Adrenal gland (tissue), 12 donors: Measurements from ENCODE around the gene ANKMY1. TPM values are rescaled to one million over a fixed set of nuclear protein-coding genes. Genes with fewer than 3 reads are reported as not detected.

Experiments used
- DNase-seq, 7 donors: peaks; one replicate each; pipeline ENCODE4 v3.0.0-alpha.2; 2019 to 2020
- H3K27ac ChIP-seq, 5 donors: fragments of 200-600 bp; sonication (generic) in 4 of 5; 1 replicate in 3 of 5; 2 replicates in 2 of 5; pipeline versions ENCODE4 v1.5.1 to v1.8.0; 2016 to 2020; ENCODE audit warnings: mild to moderate bottlenecking in 1 of 5
- H3K27me3 ChIP-seq: fragments of 200-600 bp; 2 replicates; pipeline ENCODE4 v1.8.0; 2021
- H3K36me3 ChIP-seq, 2 donors: fragments of 200-600 bp; replicated peaks in 1 of 2; 1 replicate in 1 of 2; 2 replicates in 1 of 2; pipeline versions ENCODE4 v1.5.1 to v1.8.0; 2018 to 2022
- H3K4me1 ChIP-seq, 2 donors: fragments of 200-600 bp; replicated peaks in 1 of 2; 1 replicate in 1 of 2; 2 replicates in 1 of 2; pipeline versions ENCODE4 v1.5.1 to v1.8.0; 2018 to 2021
- H3K4me3 ChIP-seq, 4 donors: fragments of 200-600 bp; sonication (generic) in 3 of 4; one replicate each; pipeline ENCODE4 v1.5.1; 2016 to 2018
- H3K9me3 ChIP-seq, 3 donors: fragments of 200-600 bp; sonication (generic) in 1 of 3; replicated peaks in 1 of 3; 1 replicate in 2 of 3; 2 replicates in 1 of 3; pipeline versions ENCODE4 v1.5.1 to v1.8.0; 2016 to 2021
- POLR2A ChIP-seq, 2 donors: fragments of 450-650 bp; IDR thresholded peaks; one replicate each; pipeline ENCODE4 v1.6.1; 2017; ENCODE audit warnings: antibody characterized with exemption in 2 of 2, mild to moderate bottlenecking in 2 of 2, moderate library complexity in 1 of 2
- WGBS, 4 donors: extraction: QIAGEN DNeasy Blood & Tissue Kit in 2 of 4; methylation state at CpG; one replicate each; pipeline versions ENCODE4 v1.1.5 to v1.1.7; 2013 to 2017; 5-methylcytosine and 5-hydroxymethylcytosine counted together
- intact Hi-C, 2 donors: fragments of 100-400 bp; cut with DNase I; formaldehyde crosslinking; loops; one replicate each; pipeline versions ENCODE4 v1.14.1 to v1.15.0; 2022 to 2023
- polyA plus RNA-seq, 3 donors: library from polyadenylated mRNA; stranded (reverse); fragments of 200-250 nt in 2 of 3; fragments of 350-450 nt in 1 of 3; fragmentation: Illumina TruSeq in 1 of 3; extraction: RNeasy Lipid Tissue Mini Kit (QIAGEN cat#74804) in 1 of 3; gene quantifications; one replicate each; pipeline ENCODE4 v1.2.3, GENCODE V29; 2013 to 2014
- total RNA-seq, 9 donors: library from RNA; depleted of rRNA in 4 of 9; stranded (reverse); fragments of >200 nt in 4 of 9; fragments of 120-200 nt in 1 of 9; fragmentation: NEBNext Ultra II Directional in 1 of 9; extraction: Animal tissue kit (Norgen Biotek cat#: 25700) in 1 of 9; gene quantifications; one replicate each; pipeline versions ENCODE4 v1.1.0 to v1.2.4, GENCODE V29; 2013 to 2023
- TF ChIP-seq, protein P1 (sequence below), 6 experiments: fragments of 450-650 bp in 4 of 6; fragments of 200-600 bp in 2 of 6; sonication (generic) in 1 of 6; IDR thresholded peaks; 1 replicate in 5 of 6; 2 replicates in 1 of 6; pipeline versions ENCODE4 v1.5.1 to v1.8.0; 2016 to 2021; ENCODE audit warnings: antibody characterized with exemption in 6 of 6, mild to moderate bottlenecking in 2 of 6, moderate library complexity in 1 of 6
- donor health status: healthy with polysubstance abuse.
- donor health status: Bipolar disorder and iron deficiency.
- donor health status: DM: yes; HTN: yes; CAD: no.
- donor health status: DM: no; HTN: no; CAD: no.
- donor health status: DM: no; HTN: no; CAD: no.
- donor health status: DM: yes; HTN: yes; CAD: no.

Gene ANKMY1
- total and polyA plus RNA-seq, 12 donors: 7.2 to 31.7 (median 12.0) TPM

DNA sequence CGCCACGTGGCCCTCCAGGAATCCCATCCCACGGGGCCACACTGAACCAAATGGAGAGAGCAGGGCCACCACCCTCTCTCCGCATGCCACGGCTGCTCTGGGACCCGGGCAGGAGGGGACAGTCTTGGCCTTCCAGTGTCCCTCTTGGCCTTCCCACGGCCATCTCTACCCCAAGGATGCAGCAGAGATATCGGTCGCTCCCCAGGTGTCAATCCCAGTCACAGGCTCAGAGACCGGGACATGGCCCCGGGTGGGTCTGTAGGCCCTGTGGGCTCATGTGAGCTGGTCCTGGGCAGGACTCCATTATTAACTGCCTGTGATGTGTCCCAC, 44.0 kb upstream of the ANKMY1 start:
- peak in 2 of 7 donors; percentile 5 to 8 for DNase-seq
- Histone ChIP-seq H3K27ac (no peak overlapping the region), H3K4me1 (no peaks in the 10 kb centered on the region), H3K36me3 (peaks cover 0 to 18% of the 10 kb centered on the region in 2 donors), H3K4me3 (no peak overlapping the region), H3K9me3 (no peaks in the 10 kb centered on the region), H3K27me3 (no peaks in the 10 kb centered on the region)
- intact Hi-C loops: no loop called here
- no peak for TF ChIP-seq POLR2A (IDR thresholded peaks at IDR 0.05)
- TF ChIP-seq, protein P1, sequence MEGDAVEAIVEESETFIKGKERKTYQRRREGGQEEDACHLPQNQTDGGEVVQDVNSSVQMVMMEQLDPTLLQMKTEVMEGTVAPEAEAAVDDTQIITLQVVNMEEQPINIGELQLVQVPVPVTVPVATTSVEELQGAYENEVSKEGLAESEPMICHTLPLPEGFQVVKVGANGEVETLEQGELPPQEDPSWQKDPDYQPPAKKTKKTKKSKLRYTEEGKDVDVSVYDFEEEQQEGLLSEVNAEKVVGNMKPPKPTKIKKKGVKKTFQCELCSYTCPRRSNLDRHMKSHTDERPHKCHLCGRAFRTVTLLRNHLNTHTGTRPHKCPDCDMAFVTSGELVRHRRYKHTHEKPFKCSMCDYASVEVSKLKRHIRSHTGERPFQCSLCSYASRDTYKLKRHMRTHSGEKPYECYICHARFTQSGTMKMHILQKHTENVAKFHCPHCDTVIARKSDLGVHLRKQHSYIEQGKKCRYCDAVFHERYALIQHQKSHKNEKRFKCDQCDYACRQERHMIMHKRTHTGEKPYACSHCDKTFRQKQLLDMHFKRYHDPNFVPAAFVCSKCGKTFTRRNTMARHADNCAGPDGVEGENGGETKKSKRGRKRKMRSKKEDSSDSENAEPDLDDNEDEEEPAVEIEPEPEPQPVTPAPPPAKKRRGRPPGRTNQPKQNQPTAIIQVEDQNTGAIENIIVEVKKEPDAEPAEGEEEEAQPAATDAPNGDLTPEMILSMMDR (IDR thresholded peaks at IDR 0.05): no peak
- WGBS, 4 donors: 88 to 93% (median 91%) methylated on average over 6 to 11 of the region's 11 CpGs

DNA sequence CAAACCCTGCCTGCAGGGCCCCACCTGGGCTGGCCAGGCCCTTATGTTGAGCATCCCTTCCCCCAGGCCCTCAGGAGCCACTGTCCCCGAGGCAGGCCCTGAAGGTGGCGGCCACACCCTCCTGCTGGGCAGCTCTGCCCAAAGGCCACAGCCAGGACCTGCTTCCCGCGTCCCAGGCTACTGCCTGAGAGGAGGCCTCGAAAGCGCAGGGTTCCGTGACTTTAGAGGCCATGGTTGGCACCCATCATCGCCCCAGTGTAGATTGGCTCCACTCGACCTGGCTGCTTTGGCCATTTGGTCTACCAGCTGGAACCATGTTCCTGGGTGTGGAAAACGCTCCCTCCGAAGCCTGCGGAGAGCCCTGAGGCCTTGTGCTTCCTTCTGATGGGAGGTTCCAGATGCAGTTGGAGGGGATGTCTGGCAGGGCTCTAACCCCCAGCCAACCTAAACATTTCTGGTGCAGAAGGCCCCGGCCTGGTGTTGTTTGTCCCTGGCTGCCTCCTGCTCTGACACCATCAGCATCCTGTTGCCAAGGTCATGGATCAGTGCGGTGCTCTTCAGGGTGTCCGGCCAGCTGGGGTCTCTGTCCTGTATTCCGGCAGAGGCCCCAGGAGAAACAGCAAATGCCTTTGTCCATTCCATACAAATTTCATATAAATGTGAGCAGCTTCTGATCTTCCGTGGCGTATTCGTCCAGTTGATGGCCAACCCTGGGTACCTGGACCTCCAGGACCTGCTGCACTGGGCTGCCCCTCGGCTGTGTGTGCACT, 43.5 kb upstream of the ANKMY1 start:
- DNase-seq: peak in 2 of 7 donors; percentile 3 to 10
- H3K27ac ChIP-seq: no peak overlapping the region
- no peak overlapping the region for H3K4me3 ChIP-seq
- H3K36me3 ChIP-seq: peaks cover 0 to 18% of the 10 kb centered on the region in 2 donors
- no peaks in the 10 kb centered on the region for H3K9me3 ChIP-seq
- H3K4me1 ChIP-seq: no peaks in the 10 kb centered on the region
- 77 to 83% (median 77%) methylated on average over 15 to 20 of the region's 20 CpGs for WGBS, 4 donors
- H3K27me3 ChIP-seq: no peaks in the 10 kb centered on the region
- intact Hi-C loops: no loop called here
- TF ChIP-seq POLR2A (IDR thresholded peaks at IDR 0.05): no peak
- TF ChIP-seq, protein P1 (IDR thresholded peaks at IDR 0.05): no peak

DNA sequence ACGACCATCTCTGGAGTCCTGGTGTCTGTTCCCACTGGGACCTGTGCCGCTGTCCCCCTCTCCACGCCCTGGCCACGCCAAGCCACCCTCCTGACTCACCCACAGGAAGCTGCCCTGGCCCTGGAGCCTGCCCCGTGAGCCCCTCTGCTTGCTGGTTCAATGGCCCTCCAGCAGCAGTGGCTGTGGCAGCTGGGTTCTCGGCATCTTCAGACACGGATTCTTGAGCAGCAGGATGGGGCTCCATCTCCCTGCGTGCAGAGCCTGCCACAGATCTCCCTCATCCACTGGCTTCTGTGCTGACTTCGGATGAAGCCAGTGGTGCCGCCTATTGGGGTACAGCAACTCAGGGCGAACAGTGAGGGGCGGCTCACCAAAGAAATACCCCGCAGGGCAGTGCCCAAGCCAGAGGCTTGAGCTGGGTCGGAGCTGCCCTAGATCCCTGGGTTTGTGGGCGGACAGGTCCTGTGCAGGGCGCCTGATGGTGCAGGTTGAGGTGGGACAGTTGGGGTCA, 42.7 kb upstream of the ANKMY1 start:
- intact Hi-C loops: no loop called here
- TF ChIP-seq, protein P1 (IDR thresholded peaks at IDR 0.05): no peak
- TF ChIP-seq POLR2A (IDR thresholded peaks at IDR 0.05): no peak
- H3K4me3 ChIP-seq: no peak overlapping the region
- DNase-seq: peak in 1 of 7 donors; percentile 11
- H3K27me3 ChIP-seq: no peaks in the 10 kb centered on the region
- WGBS, 4 donors: 94 to 100% (median 95%) methylated on average over 2 to 16 of the region's 16 CpGs
- H3K36me3 ChIP-seq: peaks cover 0 to 18% of the 10 kb centered on the region in 2 donors
- H3K27ac ChIP-seq: no peak overlapping the region
- H3K9me3 ChIP-seq: no peaks in the 10 kb centered on the region
- no peaks in the 10 kb centered on the region for H3K4me1 ChIP-seq

DNA sequence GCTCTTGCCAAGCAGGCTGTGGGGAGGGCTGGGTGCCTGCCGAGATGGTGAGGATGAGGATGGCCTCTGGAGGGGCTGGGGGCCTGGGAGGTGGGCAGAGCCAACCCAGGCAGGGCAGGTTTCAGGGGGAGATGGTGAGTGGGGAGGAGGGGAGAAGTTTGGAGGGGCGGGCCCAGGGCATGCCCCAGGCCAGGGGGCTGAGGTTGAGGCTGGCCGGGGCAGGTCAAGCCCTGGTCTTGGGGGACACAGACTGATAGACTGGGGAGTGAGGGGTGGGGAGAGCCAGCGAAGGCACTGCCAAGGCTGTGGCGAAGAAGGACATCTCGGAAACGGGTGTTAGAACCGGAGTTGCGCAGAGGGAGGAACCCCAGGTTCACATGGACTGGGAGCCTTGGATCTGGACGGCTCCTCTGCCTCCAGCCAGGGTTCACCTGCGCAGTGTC, 41.4 kb upstream of the ANKMY1 start:
- Histone ChIP-seq H3K36me3 (peaks cover 0 to 21% of the 10 kb centered on the region in 2 donors), H3K4me3 (no peak overlapping the region), H3K27me3 (no peaks in the 10 kb centered on the region), H3K4me1 (no peaks in the 10 kb centered on the region), H3K9me3 (no peaks in the 10 kb centered on the region), H3K27ac (no peak overlapping the region)
- peak in 2 of 7 donors; percentile 4 to 5 for DNase-seq
- intact Hi-C loops: no loop called here
- WGBS, 4 donors: 91 to 98% (median 95%) methylated on average over 9 to 11 of the region's 11 CpGs
- no peak for TF ChIP-seq POLR2A (IDR thresholded peaks at IDR 0.05)
- TF ChIP-seq, protein P1 (IDR thresholded peaks at IDR 0.05): no peak
